Keratinocyte (primary cell): ENCODE measurements around the gene SMC1B. TPM values are rescaled to one million over a fixed set of nuclear protein-coding genes. Genes with fewer than 3 reads are reported as not detected.
"Not testable (repeated sequence)": the region's sequence is repeated elsewhere in the genome, so short reads cannot be mapped to it uniquely, and the experiment has no call there.

Source experiments
- DNase-seq: peaks from one replicate; pipeline ENCODE4 v3.0.0-alpha.2; 2011; ENCODE audit warnings: low read depth, missing footprints, low spot score
- FAIRE-seq: peaks from 2 replicates; lab custom pipeline; 2011; peaks lifted over from hg19 to GRCh38; lab: Jason Lieb, UNC
- H2AFZ ChIP-seq: 2 replicates; pipeline ENCODE4 v1.6.0; 2012; ENCODE audit warnings: low read length, control low read depth, inconsistent platforms; ENCODE audit not compliant: control insufficient read depth
- H3K27ac ChIP-seq: 2 replicates; pipeline ENCODE4 v1.5.1; 2011; ENCODE audit warnings: low read length; ENCODE audit not compliant: control insufficient read depth, insufficient read depth
- H3K27me3 ChIP-seq: 3 replicates; pipeline ENCODE4 v1.6.0; 2011; ENCODE audit warnings: low read length; ENCODE audit not compliant: control insufficient read depth, insufficient read depth; ENCODE audit errors: extremely low read depth
- H3K36me3 ChIP-seq, 2 experiments: 2 replicates in 1 of 2; 3 replicates in 1 of 2; pipeline ENCODE4 v1.5.1; 2011; ENCODE audit warnings: low read length in 2 of 2, mild to moderate bottlenecking in 1 of 2; ENCODE audit not compliant: control insufficient read depth in 2 of 2, insufficient read depth in 2 of 2; ENCODE audit errors: extremely low read depth in 1 of 2
- H3K4me1 ChIP-seq: 3 replicates; pipeline ENCODE4 v1.5.1; 2011; ENCODE audit warnings: low read length; ENCODE audit not compliant: control insufficient read depth, insufficient read depth; ENCODE audit errors: extremely low read depth
- H3K4me2 ChIP-seq: 3 replicates; pipeline ENCODE4 v1.6.0; 2011; ENCODE audit warnings: low read depth, low read length; ENCODE audit not compliant: control insufficient read depth, insufficient read depth; ENCODE audit errors: extremely low read depth
- H3K4me3 ChIP-seq, 3 experiments: fragments of 200-600 bp in 1 of 3; sonication (generic) in 1 of 3; 2 replicates in 2 of 3; 3 replicates in 1 of 3; pipeline ENCODE4 v1.5.1; 2011 to 2016; ENCODE audit warnings: low read length in 3 of 3, mild to moderate bottlenecking in 3 of 3, control low read depth in 2 of 3, inconsistent platforms in 1 of 3, low read depth in 1 of 3, mixed read lengths in 1 of 3, mixed run types in 1 of 3, moderate library complexity in 1 of 3; ENCODE audit not compliant: control insufficient read depth in 2 of 3, insufficient read depth in 2 of 3; ENCODE audit errors: extremely low read depth in 1 of 3
- H3K79me2 ChIP-seq: 2 replicates; pipeline ENCODE4 v1.6.0; 2012; ENCODE audit warnings: low read length; ENCODE audit not compliant: control insufficient read depth, insufficient read depth
- H3K9ac ChIP-seq: 3 replicates; pipeline ENCODE4 v1.6.0; 2011; ENCODE audit warnings: low read length; ENCODE audit not compliant: control insufficient read depth, insufficient read depth; ENCODE audit errors: extremely low read depth
- H3K9me1 ChIP-seq: 3 replicates; pipeline ENCODE4 v1.6.0; 2011; ENCODE audit warnings: low read length; ENCODE audit not compliant: control insufficient read depth, insufficient read depth; ENCODE audit errors: extremely low read depth
- H3K9me3 ChIP-seq: 2 replicates; pipeline ENCODE4 v1.5.1; 2012; ENCODE audit warnings: low read depth, low read length; ENCODE audit not compliant: control insufficient read depth
- H4K20me1 ChIP-seq: 3 replicates; pipeline ENCODE4 v1.6.0; 2011; ENCODE audit warnings: low read length; ENCODE audit not compliant: control insufficient read depth, insufficient read depth; ENCODE audit errors: extremely low read depth
- CTCF ChIP-seq, 3 experiments: IDR thresholded peaks in 1 of 3; conservative IDR thresholded peaks in 1 of 3; optimal IDR thresholded peaks in 1 of 3; 2 replicates in 2 of 3; 3 replicates in 1 of 3; pipeline versions ENCODE3 to v1.5.1; 2011; ENCODE audit warnings: low read length in 3 of 3, mild to moderate bottlenecking in 3 of 3, moderate library complexity in 2 of 3, control low read depth in 1 of 3, inconsistent platforms in 1 of 3; ENCODE audit not compliant: insufficient read depth in 2 of 3; ENCODE audit errors: extremely low read depth in 1 of 3
- EZH2 ChIP-seq: IDR thresholded peaks from one replicate; pipeline ENCODE4 v1.6.1; 2012; ENCODE audit warnings: inconsistent platforms, mild to moderate bottlenecking, low read length, moderate library complexity
- dilution Hi-C: fragments of 300-500 bp; cut with MboI; formaldehyde crosslinking; loops from one replicate; pipeline ENCODE4 v1.7.0; 2020; ENCODE audit warnings: low sequenced_read_pairs; ENCODE audit not compliant: extremely low pct_ligation_motif_present
- polyA plus RNA-seq, 5 experiments: library from polyadenylated mRNA; depleted of rRNA in 3 of 5; stranded (reverse) in 3 of 5; stranded (forward) in 1 of 5; unstranded in 1 of 5; fragments of >200 nt; gene quantifications; 1 replicate in 1 of 5; 2 replicates in 3 of 5; 3 replicates in 1 of 5; pipeline versions ENCODE4 v1.2.1 to v1.2.3, GENCODE V29; 2011 to 2012; ENCODE audit warnings: missing spikeins in 2 of 5, low read depth in 1 of 5, low replicate concordance in 1 of 5

The SMC1B gene
- polyA plus RNA-seq, 1 donor (not counting 4 experiments of a cell fraction or from before 2014, with no cell fraction given): not detected

- H3K27ac ChIP-seq: no peak overlapping the region
- DNase-seq: no peak
- no peaks in the 10 kb centered on the region for H3K4me1 ChIP-seq
- H3K4me3 ChIP-seq: no peak overlapping the region
- H2AFZ ChIP-seq: no peak overlapping the region
- no peaks in the 10 kb centered on the region for H3K36me3 ChIP-seq
- no peaks in the 10 kb centered on the region for H3K79me2 ChIP-seq
- H4K20me1 ChIP-seq: no peaks in the 10 kb centered on the region
- no peaks in the 10 kb centered on the region for H3K9me3 ChIP-seq
- dilution Hi-C loops: no loop called here
- H3K9ac ChIP-seq: no peak overlapping the region
- H3K27me3 ChIP-seq: peaks cover 22% of the 10 kb centered on the region
- no peak overlapping the region for H3K4me2 ChIP-seq
- TF ChIP-seq EZH2 (no peak), CTCF (optimal IDR thresholded peaks at IDR 0.05 in 1 of 3, IDR thresholded peaks at IDR 0.05 in 1 of 3, conservative IDR thresholded peaks at IDR 0.05 in 1 of 3; ENCODE audit: extremely low read depth in 1 of 3, insufficient read depth in 2 of 3, low read length in 3 of 3) (no peak)
- no peaks in the 10 kb centered on the region for H3K9me1 ChIP-seq
- FAIRE-seq: no peak
Observed at GRCh38 chr22:45295492-45295891, 117.9 kb downstream of the SMC1B start.

- H3K9me1 ChIP-seq, H4K20me1 ChIP-seq, dilution Hi-C loops, H3K4me3 ChIP-seq, FAIRE-seq, DNase-seq, H3K9ac ChIP-seq, H2AFZ ChIP-seq, H3K4me2 ChIP-seq, H3K27ac ChIP-seq, H3K79me2 ChIP-seq, H3K9me3 ChIP-seq, H3K4me1 ChIP-seq, H3K36me3 ChIP-seq: not testable (repeated sequence)
- peaks cover 22% of the 10 kb centered on the region for H3K27me3 ChIP-seq
Observed at GRCh38 chr22:45295004-45295403, 118.4 kb downstream of the SMC1B start.

Other genes starting within 250 kb of the SMC1B start
- 21.0 to 36.2 TPM (median 28.1 TPM) in 3 replicates for gene NUP50, start 249.7 kb downstream of the SMC1B start, polyA plus RNA-seq
- 115 to 163 TPM (median 140 TPM) in 3 replicates for gene KIAA0930, start 172.7 kb downstream of the SMC1B start, polyA plus RNA-seq
- gene UPK3A, start 128.7 kb downstream of the SMC1B start, polyA plus RNA-seq: not detected in 3 replicates
- gene FAM118A, start 103.7 kb downstream of the SMC1B start, polyA plus RNA-seq: 20.8 to 31.1 TPM (median 28.6 TPM) in 3 replicates
- 0.05 to 0.26 TPM (median 0.12 TPM) in 3 replicates for gene RIBC2, start 94 bp upstream of the SMC1B start, polyA plus RNA-seq
- 9.7 to 24.4 TPM (median 13.7 TPM) in 3 replicates for gene FBLN1, start 89.3 kb upstream of the SMC1B start, polyA plus RNA-seq